Ramos (cell line): ENCODE measurements around the gene NUDT14.

Experiments
- in situ Hi-C: fragments of 300-500 bp; cut with MboI; formaldehyde crosslinking; loops from one replicate; pipeline ENCODE4 v1.14.3; 2022; ENCODE audit warnings: low sequenced_read_pairs; ENCODE audit not compliant: unreplicated experiment

Gene NUDT14

DNA sequence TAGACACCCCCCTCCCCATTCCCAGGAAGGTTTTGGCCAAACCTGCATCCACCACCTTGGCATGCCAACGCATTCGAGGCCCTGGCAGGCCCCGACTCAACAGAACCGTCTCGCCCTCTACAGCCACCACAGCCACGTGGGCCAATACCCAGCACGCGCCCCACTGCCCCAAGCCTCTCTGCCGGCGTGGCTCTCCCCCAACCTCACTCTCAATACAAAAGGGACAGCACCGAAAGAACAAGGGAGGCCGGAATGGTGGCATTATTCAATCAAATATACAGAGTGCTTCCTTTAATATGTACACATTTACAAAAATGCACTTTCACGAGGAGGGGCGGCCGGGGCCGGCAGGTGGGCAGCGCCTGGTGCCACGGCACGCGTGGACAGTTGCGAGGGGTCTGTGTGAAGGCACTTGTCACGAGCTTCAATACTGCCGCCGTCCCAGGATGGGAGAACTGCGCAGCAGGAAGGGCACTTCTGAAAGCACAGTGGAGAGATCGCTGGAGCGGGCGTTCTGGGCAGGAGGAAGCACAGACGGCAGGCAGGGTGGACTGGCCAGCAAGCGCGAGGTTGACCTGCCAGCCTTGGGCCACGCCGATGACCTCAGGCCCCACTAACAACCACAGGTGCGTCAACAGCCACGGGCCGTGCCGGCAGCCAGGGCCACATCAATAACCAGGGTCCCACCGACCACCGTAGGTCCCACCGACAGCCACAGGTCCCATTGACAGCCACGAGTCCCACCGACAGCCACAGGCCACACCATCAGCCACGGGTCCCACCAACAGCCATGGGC is 39.4 kb downstream of the NUDT14 start:
- in situ Hi-C loops, result no loop called here

DNA sequence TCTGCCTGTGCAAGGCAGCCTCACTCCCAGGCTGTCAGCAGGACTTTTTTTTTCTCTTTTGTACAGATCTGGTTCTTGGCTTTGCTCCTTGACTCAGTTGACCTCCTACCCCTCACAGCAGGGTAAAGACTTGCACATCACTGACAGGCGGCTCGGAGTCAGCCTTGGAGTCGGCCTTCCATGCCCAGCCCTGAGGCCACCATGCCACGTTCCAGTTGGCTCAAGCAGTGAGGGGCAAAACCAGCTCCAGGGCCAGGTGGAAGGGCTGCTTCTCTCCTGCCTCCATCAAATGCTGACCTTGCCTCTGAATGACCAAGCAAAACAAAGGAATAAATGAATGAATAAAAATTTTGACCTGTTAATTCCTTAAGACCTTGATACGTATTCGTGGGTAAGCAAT is 40.1 kb downstream of the NUDT14 start:
- in situ Hi-C loops, result no loop called here

DNA sequence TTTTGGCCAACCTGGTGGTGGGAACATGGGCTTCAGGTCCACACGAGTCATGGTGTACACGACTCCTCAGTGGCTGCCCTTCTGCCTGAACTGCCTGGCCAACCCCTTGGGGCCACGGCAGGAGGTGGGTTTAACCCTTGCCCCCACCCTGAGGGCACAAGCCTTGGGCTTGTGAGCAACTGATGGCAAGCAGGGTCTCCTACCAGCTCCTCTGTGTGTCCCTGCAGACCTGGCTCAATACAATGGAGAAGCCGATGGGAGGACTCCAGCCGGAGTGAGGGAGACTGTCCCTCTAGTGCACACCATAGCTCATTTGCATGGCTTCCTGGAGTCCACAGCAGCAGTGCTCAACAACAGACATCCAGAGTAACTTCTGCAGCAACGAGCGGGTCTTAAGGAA is 40.5 kb downstream of the NUDT14 start:
- in situ Hi-C loops, result no loop called here

DNA sequence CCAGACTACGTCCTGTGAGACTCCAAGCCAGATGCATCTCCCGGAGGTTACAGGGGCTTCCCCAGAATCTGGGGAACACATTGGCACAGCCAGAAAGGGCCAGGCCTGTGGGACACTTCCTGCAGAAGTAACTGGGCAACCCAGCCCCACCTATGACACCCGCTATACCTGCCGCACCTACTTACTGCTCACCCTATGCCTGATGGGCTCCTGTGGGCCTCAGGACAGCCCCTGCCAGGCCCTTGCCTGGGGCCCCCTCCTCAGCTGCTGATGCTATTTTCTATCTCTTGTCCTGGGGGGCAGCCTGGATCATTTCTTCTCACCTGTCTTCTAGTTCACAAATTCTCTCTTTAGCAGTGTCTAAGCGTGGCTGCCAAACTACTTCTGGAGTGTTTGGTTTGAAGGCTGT is 41.3 kb downstream of the NUDT14 start:
- in situ Hi-C loops, result no loop called here

DNA sequence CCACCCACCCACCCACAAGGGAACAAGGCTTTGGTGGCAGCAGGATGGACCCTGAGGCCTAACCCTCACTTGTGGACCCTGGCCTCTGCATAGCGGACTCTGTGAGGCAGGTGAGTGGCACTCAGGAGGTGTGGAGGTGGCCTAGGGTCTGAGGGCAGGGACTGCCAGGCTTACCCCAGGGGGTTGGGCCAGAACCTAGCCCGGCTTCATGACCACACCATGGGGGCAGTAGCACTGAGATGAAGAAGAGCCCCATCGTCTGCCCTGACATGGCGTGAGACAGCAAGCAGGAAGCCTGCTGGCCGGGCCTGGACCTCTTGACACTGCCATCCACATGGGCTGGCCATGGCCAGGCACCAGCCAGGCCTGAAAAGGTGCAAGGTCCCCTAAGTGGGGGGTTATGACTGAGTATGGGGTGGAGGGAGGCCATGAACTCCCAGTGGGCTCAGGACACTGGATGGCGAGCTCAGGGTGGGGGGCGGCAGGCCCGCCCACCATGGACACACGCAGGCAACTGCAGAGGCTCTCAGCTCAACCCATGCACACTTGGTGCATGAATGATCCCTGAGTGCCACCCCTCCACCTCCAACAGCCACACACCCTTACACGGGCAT is 41.8 kb downstream of the NUDT14 start:
- in situ Hi-C loops, result no loop called here

DNA sequence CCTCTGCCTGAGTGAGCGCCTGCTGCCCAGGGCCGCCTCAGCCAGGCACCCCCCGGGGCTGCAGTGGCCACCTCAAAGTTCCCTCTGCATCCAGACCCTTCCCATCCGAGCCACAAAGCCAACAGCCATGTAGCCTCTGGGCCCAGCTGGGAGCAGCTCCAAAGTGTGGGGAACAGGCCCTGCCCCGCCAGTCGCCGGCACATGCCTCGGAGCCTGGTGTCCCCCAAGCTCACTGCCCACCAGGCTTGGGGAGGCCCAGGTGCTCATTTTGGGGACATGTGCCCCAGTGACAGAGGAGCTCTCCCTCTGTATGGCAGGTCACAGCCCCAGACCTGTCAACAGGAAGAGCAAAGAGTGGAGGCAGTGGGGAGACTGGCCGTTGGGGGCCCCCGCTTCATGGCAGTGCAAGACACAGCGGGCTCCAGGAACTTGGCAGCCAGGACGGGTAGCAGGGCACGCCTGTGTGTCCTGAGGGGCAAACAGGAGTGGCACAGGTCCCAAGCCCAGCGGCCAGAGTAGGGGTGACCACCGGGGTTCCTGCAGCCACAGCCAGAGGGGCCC is 42.5 kb downstream of the NUDT14 start:
- in situ Hi-C loops, result no loop called here

DNA sequence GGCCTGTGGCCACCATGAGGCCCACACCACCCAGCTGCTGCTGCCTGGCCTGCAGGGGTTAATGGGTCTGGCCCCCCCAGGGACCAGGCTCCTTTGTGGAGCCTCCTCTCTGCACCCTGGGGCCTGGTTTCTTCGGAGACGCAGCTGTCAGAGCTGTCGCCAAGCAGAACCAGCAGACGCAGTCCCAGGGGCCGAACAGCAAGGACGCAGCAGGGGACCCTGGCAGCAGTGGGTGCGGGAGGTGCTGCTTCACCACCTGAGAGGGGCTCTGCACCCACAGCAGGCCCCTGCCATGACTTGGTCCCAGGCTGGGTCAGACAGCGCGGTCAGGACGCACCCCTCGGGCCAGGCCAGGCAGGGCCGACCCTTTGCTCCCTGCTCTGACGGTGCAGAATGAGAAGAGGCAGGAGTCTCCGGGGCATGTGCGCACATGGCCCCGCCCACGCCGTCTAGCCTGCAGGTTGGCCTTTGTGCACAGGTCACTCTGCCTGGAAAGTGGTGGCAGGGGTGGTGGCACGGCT is 43.0 kb downstream of the NUDT14 start:
- in situ Hi-C loops, result no loop called here

DNA sequence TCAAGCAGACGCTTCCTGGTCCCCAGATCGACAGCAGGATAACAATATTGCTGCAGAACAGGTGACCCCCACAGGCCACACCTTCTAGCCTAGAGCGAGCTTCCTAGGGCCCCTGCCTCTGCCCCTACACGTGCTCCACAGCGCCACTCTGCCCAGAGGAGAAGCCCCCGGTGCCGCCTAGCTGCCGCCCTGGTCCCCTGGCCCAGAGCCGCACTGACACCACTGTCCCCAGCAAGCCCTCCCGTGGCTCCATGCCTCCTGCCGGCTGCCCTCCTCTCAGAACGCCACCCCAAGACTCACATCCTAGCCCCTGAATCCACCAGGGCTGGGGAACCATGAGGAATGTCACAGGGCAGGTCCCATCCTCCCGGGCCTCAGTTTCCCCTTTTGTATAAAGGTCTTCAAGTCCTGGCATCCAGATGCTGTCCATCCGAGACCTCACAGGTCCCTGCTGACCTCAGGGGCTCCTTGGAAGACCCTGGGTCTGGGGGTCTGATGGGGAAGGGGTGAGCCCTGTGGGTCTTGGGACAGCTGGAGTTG is 43.6 kb downstream of the NUDT14 start:
- in situ Hi-C loops, result no loop called here

DNA sequence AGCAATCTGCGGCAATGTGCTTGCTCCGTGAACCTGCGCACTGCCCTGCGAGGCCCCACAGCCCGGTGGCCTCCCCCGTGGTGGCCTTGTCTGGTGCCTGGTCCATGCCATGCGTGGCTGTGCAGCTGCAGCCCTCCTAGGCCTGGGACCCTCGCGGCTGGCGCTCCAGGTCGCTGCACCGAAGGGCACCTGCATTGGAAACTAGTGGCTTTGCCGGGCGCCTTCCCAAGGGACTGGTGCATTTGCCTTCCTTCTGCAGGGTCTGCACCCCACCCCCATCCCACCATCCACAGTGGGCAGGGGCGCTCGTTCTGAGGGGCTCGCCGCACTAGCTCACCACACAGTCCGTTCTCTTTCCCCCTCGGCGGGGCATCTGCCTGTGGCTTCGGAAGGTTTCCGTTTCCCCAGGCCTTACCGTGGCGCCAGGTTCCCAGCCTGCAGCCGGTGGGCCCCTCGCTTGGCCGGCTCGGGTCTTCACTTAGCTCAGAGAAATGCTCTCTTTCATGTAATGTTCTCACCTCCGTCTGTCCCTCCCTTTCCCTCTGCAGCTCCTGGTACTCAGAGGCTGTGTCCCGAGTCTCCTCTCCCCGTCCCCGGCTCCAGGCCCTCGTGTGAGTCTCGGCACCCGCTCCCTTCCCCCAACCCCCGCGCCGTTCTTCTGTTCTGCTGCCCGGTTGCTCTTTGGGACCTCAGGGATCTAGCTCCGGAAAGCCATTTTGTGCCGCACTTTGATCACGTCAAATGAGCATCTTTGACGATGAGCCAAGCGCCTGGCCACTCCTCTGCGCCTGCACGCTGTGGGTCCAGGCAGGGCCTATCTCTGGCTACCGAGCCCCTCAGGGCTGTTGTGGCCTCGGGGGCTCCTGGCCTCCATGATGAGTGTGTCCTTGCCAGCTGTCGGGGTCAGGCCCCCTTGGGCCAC is 44.5 kb downstream of the NUDT14 start:
- in situ Hi-C loops, result no loop called here

DNA sequence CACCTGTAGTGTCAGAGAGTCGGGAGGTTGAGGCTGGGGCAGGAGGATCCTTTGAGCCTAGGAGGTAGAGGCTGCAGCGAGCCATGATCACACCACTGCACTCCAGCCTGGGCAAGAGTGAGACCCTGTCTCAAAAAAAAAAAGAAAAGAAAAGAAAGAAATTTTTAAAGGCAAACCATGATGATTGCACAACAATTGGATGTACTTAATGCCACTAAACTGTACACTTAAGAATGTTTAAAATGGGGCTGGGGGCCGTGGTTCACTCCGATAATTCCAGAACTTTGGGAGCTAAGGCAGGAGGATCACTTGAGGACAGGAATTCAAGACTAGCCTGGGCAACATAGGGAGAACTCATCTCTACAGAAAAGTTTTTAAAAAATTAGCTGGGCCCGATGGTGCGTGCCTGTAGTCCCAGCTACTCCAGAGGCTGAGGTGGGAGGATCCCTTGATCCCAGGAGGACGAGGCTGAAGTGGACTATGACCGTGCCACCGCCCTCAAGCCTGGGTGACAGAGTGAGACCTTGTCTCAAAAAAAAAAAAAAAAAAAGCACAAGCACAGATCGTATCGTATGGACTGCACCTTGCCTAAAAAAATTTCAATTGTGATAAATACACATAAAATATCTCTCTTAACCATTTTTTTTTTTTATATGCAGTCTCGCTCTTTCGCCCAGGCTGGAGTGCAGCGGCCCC is 45.3 kb downstream of the NUDT14 start:
- in situ Hi-C loops, result no loop called here

DNA sequence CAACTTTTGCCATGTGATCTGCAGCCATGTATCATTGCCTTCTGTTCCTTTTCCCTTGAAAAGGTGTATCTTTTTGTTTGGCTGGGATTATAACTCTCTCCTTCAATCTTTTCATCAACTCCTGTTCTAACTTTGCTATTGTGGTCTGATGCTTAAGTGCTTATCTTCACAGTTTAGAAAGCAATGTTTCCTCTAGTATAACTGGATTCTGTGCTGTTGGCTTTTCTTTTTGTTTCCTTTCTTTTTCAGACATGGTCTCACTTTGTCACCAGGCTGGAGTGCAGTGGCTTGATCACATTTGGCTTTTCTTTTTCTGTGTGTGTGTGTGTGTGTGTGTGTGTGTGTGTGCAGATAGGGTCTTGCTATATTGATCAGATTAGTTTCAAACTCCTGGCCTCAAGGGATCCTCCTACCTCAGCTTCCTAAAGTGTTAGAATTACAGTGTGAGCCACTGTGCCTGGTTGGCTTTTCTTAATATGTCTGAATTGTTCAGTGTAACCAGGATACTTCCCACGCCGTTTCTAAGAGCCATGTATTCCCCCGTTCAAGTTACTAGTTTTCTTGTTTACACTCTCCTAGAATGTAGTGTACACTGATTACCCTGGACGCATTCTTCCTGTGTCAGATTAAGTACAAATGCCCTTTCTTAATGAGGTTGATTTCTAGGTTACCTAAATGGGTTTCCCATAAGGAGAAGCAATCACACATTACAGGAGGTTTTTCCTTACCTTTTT is 48.0 kb downstream of the NUDT14 start:
- in situ Hi-C loops, result no loop called here

DNA sequence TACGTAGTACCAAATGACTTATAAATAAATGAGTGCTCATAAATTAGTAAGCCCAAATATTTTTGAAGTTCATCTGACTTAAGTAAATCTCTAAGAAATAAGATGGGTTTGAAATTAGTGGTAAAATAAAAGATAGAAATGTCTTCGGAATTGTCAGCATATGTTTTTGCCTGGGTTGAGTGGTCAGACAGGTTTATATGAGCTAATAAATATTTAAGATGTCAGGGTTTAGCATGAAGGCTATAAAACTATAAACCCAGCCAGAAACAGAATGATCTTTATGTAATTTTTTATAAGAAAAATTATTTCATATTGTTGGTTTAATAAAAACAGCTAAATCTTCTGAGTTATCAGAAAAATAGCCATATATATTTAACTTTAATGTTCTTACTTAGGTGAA is 49.9 kb downstream of the NUDT14 start:
- in situ Hi-C loops, result no loop called here

DNA sequence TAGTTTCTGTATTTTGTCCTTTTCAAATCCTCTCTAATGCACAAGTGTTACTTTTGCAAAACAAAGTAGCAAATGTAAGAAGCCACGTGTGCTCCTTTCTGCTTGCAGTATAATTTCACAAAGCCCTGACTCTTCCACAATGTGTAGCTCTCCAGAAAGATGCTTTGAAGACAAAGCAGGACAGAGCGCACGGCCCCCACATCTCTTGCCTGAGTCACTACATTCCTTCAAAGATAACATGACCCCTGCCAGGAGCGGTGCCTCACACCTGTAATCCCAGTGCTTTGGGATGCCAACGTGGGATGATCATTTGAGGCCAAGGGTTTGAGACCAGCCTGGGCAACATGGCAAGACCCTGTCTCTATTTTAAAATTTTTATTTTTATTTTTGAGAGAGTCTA is 53.1 kb downstream of the NUDT14 start:
- in situ Hi-C loops, result no loop called here

DNA sequence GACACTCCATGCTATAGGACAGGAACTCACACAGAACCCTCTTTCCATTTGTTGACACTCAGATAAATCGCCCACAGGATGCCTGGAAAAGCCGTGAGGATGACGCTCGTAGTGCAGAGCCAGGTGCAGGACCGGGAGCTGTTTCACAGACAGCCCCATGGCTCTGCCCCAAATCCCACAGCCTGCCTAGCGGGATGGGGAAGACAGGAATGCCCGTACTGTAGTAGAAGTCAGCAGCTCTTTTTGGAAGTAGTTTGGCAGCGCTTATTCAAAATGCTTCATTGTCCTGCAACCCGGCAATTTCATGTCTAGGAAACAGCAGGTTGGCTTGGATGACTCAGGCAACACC is 54.2 kb downstream of the NUDT14 start:
- in situ Hi-C loops, result no loop called here

DNA sequence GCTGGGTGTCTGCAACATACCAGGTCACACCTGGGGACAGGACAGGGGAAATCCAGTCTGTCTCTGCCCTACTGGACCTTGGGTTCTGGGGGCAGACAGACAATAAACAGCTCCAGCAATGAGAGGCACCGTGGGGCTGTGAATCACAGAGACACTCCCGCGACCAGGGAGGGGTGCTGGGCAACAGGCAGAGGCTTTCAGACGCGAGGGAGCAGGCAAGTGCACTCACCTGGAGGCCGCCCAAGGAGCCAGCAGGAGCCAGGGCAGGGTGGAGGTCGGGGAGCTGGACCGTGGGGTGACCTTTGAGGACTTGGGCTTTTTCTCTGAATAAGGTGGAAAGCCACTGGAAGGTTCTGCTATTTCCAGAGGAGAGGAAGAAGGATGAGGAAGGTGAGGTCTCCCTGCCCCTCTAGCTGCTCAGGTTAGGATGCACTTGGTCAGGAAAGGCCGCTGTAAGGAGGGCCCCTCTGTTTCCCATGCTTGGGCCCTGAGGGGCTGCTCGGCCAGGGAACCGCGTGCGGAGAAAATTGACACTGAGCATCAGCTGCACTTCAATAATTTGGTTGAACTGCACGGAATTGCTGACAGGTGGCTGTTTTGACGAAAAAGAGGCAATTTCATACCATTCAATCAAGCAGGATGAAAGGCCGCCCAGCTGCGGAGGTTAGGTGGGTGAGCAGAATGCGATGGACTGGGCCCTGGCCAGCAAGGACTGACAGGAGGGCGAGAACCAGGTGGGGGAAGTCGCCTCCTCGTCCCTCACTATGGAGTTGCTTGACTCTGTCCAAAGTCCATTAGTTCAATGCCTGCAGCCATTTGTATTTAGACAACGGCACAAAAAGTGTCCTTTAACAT is 54.8 kb downstream of the NUDT14 start:
- in situ Hi-C loops, result no loop called here

DNA sequence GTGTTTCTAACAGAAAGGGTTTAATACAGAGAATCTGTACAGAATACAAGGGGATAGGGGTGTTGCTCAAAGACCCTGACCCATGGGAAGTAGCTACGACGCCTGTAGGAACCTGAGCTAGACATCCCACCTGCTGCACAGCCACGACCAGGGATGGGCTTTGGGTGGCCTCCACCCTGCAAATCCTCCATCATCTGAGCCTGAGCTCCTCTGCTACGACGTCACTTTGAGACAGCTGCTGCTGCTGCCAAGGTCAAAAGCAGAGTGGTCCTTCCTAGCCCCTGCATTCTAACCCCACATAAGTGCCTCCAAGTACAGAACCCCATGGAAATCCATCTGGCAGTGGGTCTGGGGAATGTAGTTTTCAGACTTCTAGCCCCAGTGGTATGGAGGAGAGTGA is 56.3 kb downstream of the NUDT14 start:
- in situ Hi-C loops, result no loop called here

DNA sequence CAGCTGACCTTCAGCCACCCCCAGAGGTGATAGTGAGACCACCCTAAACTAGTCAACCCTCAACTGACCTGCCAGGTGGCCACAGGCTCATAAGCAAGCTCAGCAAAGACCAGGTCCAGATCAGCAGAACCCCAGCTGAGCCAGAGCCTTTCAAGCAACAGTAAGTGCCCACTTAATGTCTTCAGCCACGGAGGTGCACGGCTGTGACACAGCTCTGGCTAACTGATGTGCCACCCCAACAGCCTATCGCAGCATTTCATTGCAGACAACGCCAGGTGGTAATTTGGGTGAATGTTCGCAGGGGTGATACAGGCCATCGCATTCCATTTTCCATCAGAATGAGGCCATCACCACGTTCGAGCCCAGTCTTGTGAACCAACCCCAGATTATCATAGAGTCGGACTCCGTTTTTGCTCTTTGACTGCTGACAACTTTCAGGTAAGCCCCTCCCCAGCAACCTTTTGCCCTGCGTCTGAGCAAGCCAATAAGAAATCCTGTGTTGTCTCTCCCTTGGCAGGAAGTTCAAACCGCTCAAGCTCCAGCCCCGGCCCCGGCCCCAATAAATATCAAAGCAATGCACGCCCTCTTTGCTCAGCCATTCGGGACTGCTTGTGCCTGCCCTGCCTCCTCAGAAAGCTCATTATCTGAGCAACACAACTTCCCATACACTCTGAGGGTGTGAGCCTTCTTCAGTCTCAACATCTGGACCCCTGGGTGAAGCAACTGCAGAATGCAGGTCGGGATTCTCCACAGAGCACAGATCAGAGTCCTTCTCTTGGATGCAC is 56.9 kb downstream of the NUDT14 start:
- in situ Hi-C loops, result no loop called here
